Smooth muscle cell (in vitro differentiated cells): Measurements from ENCODE around the gene ILF2. TPM values are rescaled to one million over a fixed set of nuclear protein-coding genes. Genes with fewer than 3 reads are reported as not detected.

ENCODE experiments used
- DNase-seq: peaks from one replicate; lab custom pipeline; 2025; ENCODE audit not compliant: unreplicated experiment; lab: John Stamatoyannopoulos, UW
- H2AFZ ChIP-seq: fragments of 200-600 bp; sonication (generic); 2 replicates; pipeline ENCODE4 v1.6.0; 2016; ENCODE audit warnings: antibody characterized with exemption, low read depth, mild to moderate bottlenecking
- H3F3A ChIP-seq: fragments of 200-600 bp; sonication (generic); 2 replicates; pipeline ENCODE4 v1.6.0; 2017; ENCODE audit warnings: antibody characterized with exemption, low read depth
- H3K27ac ChIP-seq: fragments of 200-600 bp; sonication (generic); 2 replicates; pipeline ENCODE4 v1.5.1; 2016; ENCODE audit warnings: low read depth, mild to moderate bottlenecking
- H3K27me3 ChIP-seq: fragments of 200-600 bp; sonication (generic); 2 replicates; pipeline ENCODE4 v1.6.1; 2016; ENCODE audit warnings: low read depth, mild to moderate bottlenecking
- H3K36me3 ChIP-seq: fragments of 200-600 bp; sonication (generic); 2 replicates; pipeline ENCODE4 v1.5.1; 2016; ENCODE audit warnings: low read depth
- H3K4me1 ChIP-seq: fragments of 200-600 bp; sonication (generic); 2 replicates; pipeline ENCODE4 v1.5.1; 2016; ENCODE audit warnings: low read depth
- H3K4me2 ChIP-seq: fragments of 200-600 bp; sonication (generic); 2 replicates; pipeline ENCODE4 v1.6.0; 2016; ENCODE audit warnings: mild to moderate bottlenecking
- H3K4me3 ChIP-seq: fragments of 200-600 bp; sonication (generic); 2 replicates; pipeline ENCODE4 v1.5.1; 2016; ENCODE audit warnings: mild to moderate bottlenecking
- H3K79me2 ChIP-seq: fragments of 200-600 bp; sonication (generic); 2 replicates; pipeline ENCODE4 v1.6.0; 2016; ENCODE audit warnings: low read depth, mild to moderate bottlenecking
- H3K9ac ChIP-seq: fragments of 200-600 bp; sonication (generic); 2 replicates; pipeline ENCODE4 v1.6.0; 2016; ENCODE audit warnings: low read depth
- H3K9me3 ChIP-seq: fragments of 200-600 bp; sonication (generic); replicated peaks from 2 replicates; pipeline ENCODE4 v1.5.1; 2016; ENCODE audit warnings: low read depth
- H4K20me1 ChIP-seq: fragments of 200-600 bp; sonication (generic); 2 replicates; pipeline ENCODE4 v1.6.0; 2016; ENCODE audit warnings: low read depth
- whole genome bisulfite sequencing: methylation state at CpG from one replicate; pipeline ENCODE4 v1.1.7; 2016; ENCODE audit warnings: low lambda C conversion rate; 5-methylcytosine and 5-hydroxymethylcytosine counted together
- polyA plus RNA-seq: library from polyadenylated mRNA; unstranded; fragments of >200 nt; fragmentation: Nextera tagmentation; extraction: Ambion mirVana; gene quantifications from 2 replicates; pipeline ENCODE4 v1.2.1, GENCODE V29; 2016
- total RNA-seq: library from RNA; depleted of rRNA; stranded (reverse); fragments of >200 nt; gene quantifications from 2 replicates; pipeline ENCODE4 v1.2.3, GENCODE V29; 2014
- TF ChIP-seq, protein P1 (sequence below): fragments of 200-600 bp; sonication (generic); IDR thresholded peaks from 2 replicates; pipeline ENCODE4 v1.5.1; 2017; ENCODE audit warnings: borderline replicate concordance, mild to moderate bottlenecking, antibody characterized with exemption; ENCODE audit not compliant: insufficient read depth, poor library complexity, severe bottlenecking

Gene ILF2
- total and polyA plus RNA-seq, 2 experiments from 2014 or later, result 201 to 241 TPM

DNA sequence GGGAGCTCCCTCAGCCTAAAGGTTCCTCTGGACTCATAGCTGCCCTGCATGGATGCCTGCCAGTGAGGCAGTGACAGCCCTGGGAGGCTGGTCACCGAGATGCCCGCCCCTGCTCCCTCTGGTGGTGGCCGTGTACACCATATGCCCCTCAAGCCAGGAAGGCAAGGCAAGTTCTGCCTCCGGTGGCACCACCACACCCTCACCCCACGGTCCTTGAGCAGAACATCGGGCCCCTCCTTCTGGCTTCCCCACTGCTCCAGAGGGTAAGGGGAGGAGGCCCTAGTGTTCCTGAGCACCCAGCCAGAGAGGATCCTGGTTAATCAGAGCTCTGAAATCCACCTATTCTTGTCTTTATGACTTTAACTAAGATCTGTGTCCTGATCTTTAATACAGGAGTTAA lies 53.1 kb downstream of the ILF2 start:
- Histone ChIP-seq H3K27ac (no peak overlapping the region), H3K4me2 (no peak overlapping the region), H3K9ac (no peak overlapping the region), H3K9me3 (no peaks in the 10 kb centered on the region), H3K4me3 (no peak overlapping the region), H3K4me1 (peaks cover 6% of the 10 kb centered on the region), H3K27me3 (no peaks in the 10 kb centered on the region), H3K36me3 (no peaks in the 10 kb centered on the region), H3F3A (no peaks in the 10 kb centered on the region), H2AFZ (no peak overlapping the region), H3K79me2 (peaks cover 10% of the 10 kb centered on the region), H4K20me1 (no peaks in the 10 kb centered on the region)
- DNase-seq, result no peak
- TF ChIP-seq, protein P1, sequence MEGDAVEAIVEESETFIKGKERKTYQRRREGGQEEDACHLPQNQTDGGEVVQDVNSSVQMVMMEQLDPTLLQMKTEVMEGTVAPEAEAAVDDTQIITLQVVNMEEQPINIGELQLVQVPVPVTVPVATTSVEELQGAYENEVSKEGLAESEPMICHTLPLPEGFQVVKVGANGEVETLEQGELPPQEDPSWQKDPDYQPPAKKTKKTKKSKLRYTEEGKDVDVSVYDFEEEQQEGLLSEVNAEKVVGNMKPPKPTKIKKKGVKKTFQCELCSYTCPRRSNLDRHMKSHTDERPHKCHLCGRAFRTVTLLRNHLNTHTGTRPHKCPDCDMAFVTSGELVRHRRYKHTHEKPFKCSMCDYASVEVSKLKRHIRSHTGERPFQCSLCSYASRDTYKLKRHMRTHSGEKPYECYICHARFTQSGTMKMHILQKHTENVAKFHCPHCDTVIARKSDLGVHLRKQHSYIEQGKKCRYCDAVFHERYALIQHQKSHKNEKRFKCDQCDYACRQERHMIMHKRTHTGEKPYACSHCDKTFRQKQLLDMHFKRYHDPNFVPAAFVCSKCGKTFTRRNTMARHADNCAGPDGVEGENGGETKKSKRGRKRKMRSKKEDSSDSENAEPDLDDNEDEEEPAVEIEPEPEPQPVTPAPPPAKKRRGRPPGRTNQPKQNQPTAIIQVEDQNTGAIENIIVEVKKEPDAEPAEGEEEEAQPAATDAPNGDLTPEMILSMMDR, result peak; percentile 49
- 62% methylated on average over 6 of the region's 6 CpGs for WGBS

DNA sequence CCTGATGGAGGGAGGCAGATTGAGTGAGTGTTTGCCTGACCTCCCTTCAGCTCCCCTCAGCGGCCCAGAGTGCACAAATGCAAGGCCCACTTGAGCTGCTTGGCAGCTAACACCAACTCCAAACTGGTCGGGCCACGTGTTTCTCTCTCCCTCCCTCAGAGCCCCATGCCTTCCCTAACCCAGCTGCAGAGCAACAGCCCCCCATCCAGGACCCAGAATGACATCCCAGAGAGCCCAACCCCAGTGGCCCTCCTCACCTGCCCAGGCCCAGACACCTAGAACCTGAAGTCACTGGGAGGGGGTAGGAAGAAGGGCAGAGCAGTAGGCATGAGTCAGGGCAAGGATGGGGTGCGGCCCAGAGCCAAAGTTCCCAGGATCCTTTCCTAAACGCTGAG lies 53.9 kb downstream of the ILF2 start:
- Histone ChIP-seq H3K9ac (no peak overlapping the region), H3K4me1 (peaks cover 14% of the 10 kb centered on the region), H3K79me2 (peaks cover 17% of the 10 kb centered on the region), H3K9me3 (no peaks in the 10 kb centered on the region), H3K27ac (no peak overlapping the region), H3K27me3 (no peaks in the 10 kb centered on the region), H3K4me3 (no peak overlapping the region), H4K20me1 (no peaks in the 10 kb centered on the region), H2AFZ (no peak overlapping the region), H3F3A (no peaks in the 10 kb centered on the region), H3K4me2 (no peak overlapping the region), H3K36me3 (no peaks in the 10 kb centered on the region)
- TF ChIP-seq, protein P1, result no peak
- DNase-seq, result no peak
- 93% methylated on average over 5 of the region's 5 CpGs for WGBS

DNA sequence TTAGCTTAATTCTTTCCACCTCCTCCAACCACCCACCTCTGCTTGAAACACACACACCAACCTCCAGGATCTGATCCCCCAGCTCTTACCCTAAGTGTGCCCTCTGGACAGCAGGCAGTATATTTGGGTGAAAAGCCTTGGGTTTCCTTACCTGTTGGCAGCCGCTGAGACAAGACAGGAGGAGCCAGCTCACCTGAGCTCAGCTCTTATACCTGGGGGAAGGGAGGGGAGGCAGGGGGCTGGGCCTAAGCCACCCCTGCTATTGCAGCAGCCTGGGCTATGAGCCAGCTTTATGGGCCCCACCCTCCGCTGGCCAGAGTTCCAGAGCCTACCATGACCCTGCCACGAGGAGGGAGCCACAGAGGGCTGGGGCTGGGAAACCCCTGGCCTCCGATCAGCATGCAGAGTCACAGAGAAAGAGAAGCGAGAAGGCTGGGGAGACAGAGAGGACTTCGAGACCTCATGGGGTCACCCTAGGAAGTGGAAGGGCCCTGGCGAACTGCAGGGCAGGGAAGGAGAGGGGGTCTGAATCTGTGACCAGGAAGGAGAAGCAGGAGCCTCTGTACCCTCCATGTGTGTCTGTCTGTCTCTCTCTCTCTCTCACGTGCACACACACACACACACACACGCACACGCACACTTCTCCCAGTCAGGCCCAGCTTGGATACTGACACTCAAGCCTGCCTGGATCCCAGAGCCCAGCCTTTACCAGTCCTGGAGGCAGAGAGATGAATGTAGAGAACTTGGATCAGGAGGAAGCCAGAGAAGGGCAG lies 54.5 kb downstream of the ILF2 start, which contains the start of gene S100A14:
Gene S100A14 (minus strand): TSS at position 182 of the 773 bp plus-strand sequence. CDS start 467 bp downstream, outside the sequence.
- H3K4me3 ChIP-seq, result peak within 1 kb of the TSS; percentile 39

More for the DNA sequence above, 54.5 kb downstream of the ILF2 start, which contains the start of gene S100A14:
- DNase-seq, result no peak
- TF ChIP-seq, protein P1, result no peak
- Histone ChIP-seq H3K9me3 (no peaks in the 10 kb centered on the region), H3K79me2 (peaks cover 23% of the 10 kb centered on the region), H3K27ac (no peak within 1 kb of the TSS), H3K27me3 (no peaks in the 10 kb centered on the region), H4K20me1 (no peaks in the 10 kb centered on the region), H3K9ac (no peak within 1 kb of the TSS), H2AFZ (no peak within 1 kb of the TSS), H3K4me1 (peaks cover 18% of the 10 kb centered on the region), H3F3A (no peaks in the 10 kb centered on the region), H3K36me3 (no peaks in the 10 kb centered on the region), H3K4me2 (peak within 1 kb of the TSS; percentile 11)
- WGBS, result 76% methylated on average over 10 of the region's 10 CpGs
